HEK293T (cell line): Measurements from ENCODE around the gene ADCY10.

Experiments
- CTCF ChIA-PET: fragments of 350-600 bp; formaldehyde crosslinking; extraction: SDS; loops from one replicate; lab custom pipeline; 2021; ENCODE audit warnings: antibody characterized with exemption, inconsistent platforms; lab: Yijun Ruan, JAX
- POLR2A ChIA-PET: fragments of 350-600 bp; formaldehyde crosslinking; extraction: SDS; loops from one replicate; lab custom pipeline; 2020; ENCODE audit warnings: antibody characterized with exemption, inconsistent platforms; lab: Yijun Ruan, JAX
- DNase-seq: peaks from one replicate; pipeline ENCODE4 v3.0.0; 2012; ENCODE audit warnings: mixed read lengths; ENCODE audit errors: extremely low spot score
- ARNT ChIP-seq: fragments of 450-650 bp; IDR thresholded peaks from 2 replicates; pipeline ENCODE4 v1.6.1; 2017; ENCODE audit warnings: mild to moderate bottlenecking
- BHLHE40 ChIP-seq: fragments of 450-650 bp; IDR thresholded peaks from 2 replicates; pipeline ENCODE4 v1.6.1; 2016; ENCODE audit warnings: mild to moderate bottlenecking, moderate library complexity, borderline replicate concordance
- CTBP1 ChIP-seq: fragments of 450-650 bp; IDR thresholded peaks from 2 replicates; pipeline ENCODE4 v1.6.1; 2016; ENCODE audit warnings: borderline replicate concordance
- ELF4 ChIP-seq: fragments of 450-650 bp; IDR thresholded peaks from 2 replicates; pipeline ENCODE4 v1.6.1; 2017; ENCODE audit warnings: antibody characterized with exemption
- FOXA1 ChIP-seq: fragments of 450-650 bp; IDR thresholded peaks from 2 replicates; pipeline ENCODE4 v1.6.1; 2016; ENCODE audit warnings: mild to moderate bottlenecking
- FOXK2 ChIP-seq: fragments of 450-650 bp; IDR thresholded peaks from 2 replicates; pipeline ENCODE4 v1.6.1; 2016; ENCODE audit warnings: mild to moderate bottlenecking
- FOXM1 ChIP-seq: fragments of 450-650 bp; IDR thresholded peaks from 2 replicates; pipeline ENCODE4 v1.6.1; 2017; ENCODE audit warnings: mild to moderate bottlenecking, borderline replicate concordance
- HDGF ChIP-seq: fragments of 450-650 bp; IDR thresholded peaks from 2 replicates; pipeline ENCODE4 v1.6.1; 2017; ENCODE audit warnings: antibody characterized with exemption, borderline replicate concordance
- L3MBTL2 ChIP-seq: fragments of 450-650 bp; conservative IDR thresholded peaks from 2 replicates; pipeline ENCODE4 v1.6.1; 2016; ENCODE audit warnings: mild to moderate bottlenecking
- LEF1 ChIP-seq: fragments of 450-650 bp; IDR thresholded peaks from 2 replicates; pipeline ENCODE4 v1.6.1; 2017; ENCODE audit warnings: mild to moderate bottlenecking, borderline replicate concordance
- NFRKB ChIP-seq: fragments of 450-650 bp; IDR thresholded peaks from 2 replicates; pipeline ENCODE4 v1.6.1; 2016; ENCODE audit warnings: mild to moderate bottlenecking, moderate library complexity
- SP1 ChIP-seq: fragments of 450-650 bp; IDR thresholded peaks from 2 replicates; pipeline ENCODE4 v1.6.1; 2017
- SUZ12 ChIP-seq: fragments of 450-650 bp; IDR thresholded peaks from 2 replicates; pipeline ENCODE4 v1.6.1; 2016; ENCODE audit warnings: mild to moderate bottlenecking
- TARDBP ChIP-seq: fragments of 450-650 bp; IDR thresholded peaks from 2 replicates; pipeline ENCODE4 v1.6.1; 2016
- ZNF384 ChIP-seq: fragments of 450-650 bp; IDR thresholded peaks from 2 replicates; pipeline ENCODE4 v1.6.1; 2016
- TF ChIP-seq, protein P1 (sequence below): fragments of 450-650 bp; IDR thresholded peaks from 2 replicates; pipeline ENCODE4 v1.6.1; 2016

The ADCY10 gene

DNA sequence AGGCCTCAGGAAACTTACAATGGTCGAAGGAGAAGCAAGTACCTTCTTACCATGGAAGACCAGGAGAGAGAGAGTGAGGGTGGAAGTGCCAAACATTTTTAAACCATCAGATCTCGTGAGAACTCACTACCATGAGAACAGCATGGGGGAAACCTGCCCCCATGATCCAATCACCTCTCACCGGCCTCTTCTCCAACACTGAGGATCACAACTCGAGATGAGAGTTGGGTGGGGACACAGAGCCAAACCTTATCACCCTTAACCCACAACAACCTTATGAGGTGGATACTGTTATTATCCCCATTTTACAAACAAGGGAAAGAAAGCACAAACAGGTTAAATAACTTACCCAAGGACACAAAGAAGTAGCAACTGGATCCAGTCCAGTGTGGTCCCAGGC lies 111.7 kb downstream of the ADCY10 start:
- TF ChIP-seq SP1 (no peak), ELF4 (no peak), ARNT (no peak), FOXM1 (no peak), LEF1 (no peak), SUZ12 (no peak), FOXK2 (no peak), FOXA1 (no peak), HDGF (no peak), BHLHE40 (no peak), ZNF384 (no peak), CTBP1 (no peak), TARDBP (no peak), NFRKB (no peak), L3MBTL2 (no peak)
- TF ChIP-seq, protein P1, sequence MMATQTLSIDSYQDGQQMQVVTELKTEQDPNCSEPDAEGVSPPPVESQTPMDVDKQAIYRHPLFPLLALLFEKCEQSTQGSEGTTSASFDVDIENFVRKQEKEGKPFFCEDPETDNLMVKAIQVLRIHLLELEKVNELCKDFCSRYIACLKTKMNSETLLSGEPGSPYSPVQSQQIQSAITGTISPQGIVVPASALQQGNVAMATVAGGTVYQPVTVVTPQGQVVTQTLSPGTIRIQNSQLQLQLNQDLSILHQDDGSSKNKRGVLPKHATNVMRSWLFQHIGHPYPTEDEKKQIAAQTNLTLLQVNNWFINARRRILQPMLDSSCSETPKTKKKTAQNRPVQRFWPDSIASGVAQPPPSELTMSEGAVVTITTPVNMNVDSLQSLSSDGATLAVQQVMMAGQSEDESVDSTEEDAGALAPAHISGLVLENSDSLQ = no peak
- no peak for DNase-seq
- POLR2A ChIA-PET = no interaction called here
- CTCF ChIA-PET = no interaction called here

DNA sequence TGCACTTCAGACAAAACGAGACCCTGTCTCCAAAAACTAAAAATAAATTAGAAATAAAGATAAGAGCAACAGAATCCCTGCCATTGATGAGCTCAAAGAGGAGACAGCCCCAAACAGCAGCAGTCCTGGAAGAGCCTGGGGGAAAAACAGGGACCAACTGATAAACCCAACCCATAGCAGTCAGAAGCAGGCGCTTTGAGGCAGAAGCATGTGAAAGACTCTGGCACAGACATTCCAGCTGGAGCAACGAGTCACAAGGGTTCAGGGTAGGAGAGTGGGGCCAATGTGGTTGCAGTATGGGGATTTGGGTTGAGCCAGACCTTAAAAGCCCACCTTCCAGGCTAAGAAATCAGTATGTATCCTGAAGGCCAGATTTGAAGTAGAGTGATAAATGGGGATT lies 113.7 kb downstream of the ADCY10 start:
- TF ChIP-seq, protein P1 = no peak
- TF ChIP-seq L3MBTL2 (no peak), ELF4 (no peak), ARNT (no peak), TARDBP (no peak), NFRKB (no peak), BHLHE40 (no peak), FOXK2 (no peak), HDGF (no peak), SP1 (no peak), ZNF384 (no peak), FOXM1 (no peak), LEF1 (no peak), FOXA1 (no peak)
- DNase-seq = no peak
- CTCF ChIA-PET = interaction anchor here (1.1 to 1.4 kb wide), 2 partner anchors 9 to 284 kb away, joined by 3 read pairs; no protein-coding TSS in a partner anchor
- POLR2A ChIA-PET = no interaction called here

DNA sequence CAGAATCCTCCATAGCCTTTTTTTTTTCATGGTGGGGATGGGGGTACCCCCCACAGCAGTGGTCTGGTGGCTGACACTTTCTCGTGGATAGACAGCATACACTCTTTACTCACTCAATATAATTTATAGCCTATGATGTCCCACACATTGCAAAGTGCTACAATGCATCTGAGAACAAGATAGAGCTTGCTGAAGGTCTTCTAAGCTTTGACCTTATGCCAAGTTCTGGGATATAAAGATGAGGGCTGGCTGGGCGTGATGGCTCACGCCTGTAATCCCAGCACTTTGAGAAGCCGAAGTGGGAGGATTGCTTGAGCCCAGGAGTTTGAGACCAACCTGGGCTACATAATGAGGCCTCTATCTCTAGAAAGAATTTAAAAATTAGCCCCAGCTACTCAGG lies 114.2 kb downstream of the ADCY10 start:
- CTCF ChIA-PET = interaction anchor here (0.6 to 1.4 kb wide), 3 partner anchors 10 to 284 kb away, joined by 3 read pairs; no protein-coding TSS in a partner anchor
- TF ChIP-seq FOXK2 (no peak), BHLHE40 (no peak), SP1 (no peak), CTBP1 (no peak), ARNT (no peak), LEF1 (no peak), ZNF384 (no peak), FOXM1 (no peak), L3MBTL2 (no peak), TARDBP (no peak), NFRKB (no peak), ELF4 (no peak), SUZ12 (no peak), FOXA1 (no peak), HDGF (no peak)
- TF ChIP-seq, protein P1 = no peak
- POLR2A ChIA-PET = no interaction called here
- no peak for DNase-seq

DNA sequence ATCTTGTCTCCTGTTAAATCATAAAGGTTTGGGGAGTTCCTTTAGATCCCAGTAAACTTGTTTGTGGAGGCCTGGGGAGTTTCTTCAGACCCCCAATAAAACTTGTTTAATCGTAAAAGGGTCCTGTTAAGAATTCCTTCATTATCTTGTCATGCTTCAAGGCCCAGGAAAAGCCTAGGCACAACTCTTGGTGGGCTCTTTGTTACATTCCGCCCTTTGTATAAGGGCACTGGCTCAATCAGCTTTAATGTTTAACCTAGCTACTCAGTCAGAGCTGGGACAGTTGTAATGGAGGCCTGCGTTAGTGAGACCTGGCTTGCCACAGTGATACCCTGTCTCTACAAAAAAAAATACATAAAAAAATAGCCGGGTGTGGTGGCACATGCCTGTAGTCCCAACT lies 115.0 kb downstream of the ADCY10 start:
- ChIA-PET POLR2A (no interaction called here), CTCF (interaction anchor here (0.6 kb wide), 1 partner anchor 100 kb away, joined by 3 read pairs; no protein-coding TSS in a partner anchor)
- DNase-seq = no peak
- TF ChIP-seq FOXA1 = no peak
- no peak for TF ChIP-seq FOXK2
- TF ChIP-seq HDGF = no peak
- no peak for TF ChIP-seq ARNT
- TF ChIP-seq BHLHE40 = no peak
- no peak for TF ChIP-seq FOXM1
- no peak for TF ChIP-seq CTBP1
- no peak for TF ChIP-seq L3MBTL2
- TF ChIP-seq, protein P1 = no peak
- no peak for TF ChIP-seq SP1
- no peak for TF ChIP-seq LEF1
- TF ChIP-seq NFRKB = no peak

DNA sequence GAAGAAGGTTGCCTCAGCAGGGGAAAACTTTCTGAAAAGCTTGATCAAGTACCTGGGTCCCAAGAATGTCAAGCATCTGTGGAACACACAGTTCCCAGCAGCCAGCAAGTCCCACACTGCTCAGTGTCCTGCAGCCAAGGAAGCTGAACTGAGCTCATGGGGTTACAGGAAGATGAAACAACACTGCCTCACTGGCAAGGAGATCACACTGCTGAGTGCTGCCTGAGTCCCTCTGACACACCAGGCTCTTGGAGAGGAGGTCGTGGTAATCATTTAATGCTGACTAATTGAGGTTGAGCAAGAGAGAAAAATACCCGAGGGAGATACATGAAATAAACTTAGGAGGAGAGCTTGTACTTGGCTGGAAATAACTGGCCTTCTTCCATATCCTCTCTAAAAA lies 116.9 kb downstream of the ADCY10 start:
- DNase-seq = no peak
- ChIA-PET POLR2A (no interaction called here), CTCF (no interaction called here)
- TF ChIP-seq FOXM1 (no peak), ELF4 (no peak), ARNT (no peak), SUZ12 (no peak), LEF1 (no peak), HDGF (no peak), BHLHE40 (no peak), ZNF384 (no peak), L3MBTL2 (no peak)
- TF ChIP-seq, protein P1 = no peak
